Stimulated activated CD4-positive, alpha-beta T cell treated with anti-CD3 and anti-CD28 coated beads, Interleukin-4, amount 100 ng/mL, for 4 hours (primary cell): Measurements from ENCODE around the gene NAV3.
"Not testable (repeated sequence)": the region's sequence is repeated elsewhere in the genome, so short reads cannot be mapped to it uniquely, and the experiment has no call there.

Source experiments
- DNase-seq, 2 experiments: peaks; one replicate each; pipeline ENCODE4 v3.0.0-alpha.2; 2020

Gene NAV3

DNA sequence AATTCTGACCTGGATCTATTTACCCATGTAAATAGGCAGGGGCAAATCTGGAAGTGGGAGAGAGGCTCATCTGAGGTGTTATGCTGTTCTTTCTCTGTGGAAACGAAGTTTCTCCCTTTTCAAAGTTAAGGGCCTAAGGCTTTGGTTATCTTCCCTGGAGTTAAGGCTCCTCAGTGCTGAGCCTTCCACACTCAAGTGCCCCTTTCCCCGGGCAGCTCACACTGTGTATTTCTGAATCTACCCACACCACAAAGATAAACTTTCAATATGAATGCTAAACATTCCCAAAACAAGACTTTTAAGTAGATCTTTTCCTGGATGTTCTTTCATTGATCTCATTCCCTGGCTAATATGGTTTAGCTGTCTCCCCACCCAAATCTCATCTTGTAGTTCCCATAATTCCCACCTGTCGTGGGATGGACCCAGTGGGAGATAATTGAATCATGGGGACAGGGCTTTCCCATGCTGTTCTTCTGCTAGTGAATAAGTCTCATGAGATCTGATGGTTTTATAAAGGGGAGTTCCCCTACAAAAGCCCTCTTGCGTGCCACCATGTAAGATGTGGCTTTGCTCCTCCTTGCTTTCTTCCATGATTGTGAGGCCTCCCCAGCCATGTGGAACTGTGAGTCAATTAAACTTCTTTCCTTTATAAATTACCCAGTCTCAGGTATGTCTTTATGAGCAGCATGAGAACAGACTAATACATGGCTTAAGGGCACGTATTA is 251.1 kb downstream of the NAV3 start:
- DNase-seq: no peak

GRCh38 chr12:78085542-78086182 is 255.0 kb downstream of the NAV3 start:
- no peak for DNase-seq

GRCh38 chr12:78086553-78087362 is 256.1 kb downstream of the NAV3 start:
- DNase-seq: no peak

GRCh38 chr12:78087363-78087675 is 256.6 kb downstream of the NAV3 start:
- DNase-seq: no peak

DNA sequence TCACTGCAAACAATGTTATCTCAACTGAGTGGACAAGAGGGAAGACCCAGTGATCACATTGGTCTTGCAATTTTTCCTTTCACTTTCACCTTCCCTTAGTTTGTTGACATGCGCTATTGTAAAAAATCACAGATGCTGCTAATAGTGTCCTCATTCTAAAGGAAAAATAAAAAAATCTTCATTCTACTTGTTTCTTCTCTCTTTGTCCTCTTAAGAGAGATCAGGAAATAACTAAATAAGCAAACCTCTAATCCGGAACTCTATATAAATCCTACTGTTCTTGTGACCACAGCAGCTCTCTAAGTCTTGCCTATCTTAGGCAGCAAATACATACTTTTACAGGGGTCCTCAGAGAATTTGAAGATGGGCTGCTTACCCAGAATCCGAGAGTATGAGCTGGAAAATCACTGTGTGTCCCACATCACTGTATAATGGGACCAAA is 257.7 kb downstream of the NAV3 start:
- no peak for DNase-seq

- DNase-seq: no peak
These were observed 259.6 kb downstream of the NAV3 start for GRCh38 chr12:78090266-78090665.

DNA sequence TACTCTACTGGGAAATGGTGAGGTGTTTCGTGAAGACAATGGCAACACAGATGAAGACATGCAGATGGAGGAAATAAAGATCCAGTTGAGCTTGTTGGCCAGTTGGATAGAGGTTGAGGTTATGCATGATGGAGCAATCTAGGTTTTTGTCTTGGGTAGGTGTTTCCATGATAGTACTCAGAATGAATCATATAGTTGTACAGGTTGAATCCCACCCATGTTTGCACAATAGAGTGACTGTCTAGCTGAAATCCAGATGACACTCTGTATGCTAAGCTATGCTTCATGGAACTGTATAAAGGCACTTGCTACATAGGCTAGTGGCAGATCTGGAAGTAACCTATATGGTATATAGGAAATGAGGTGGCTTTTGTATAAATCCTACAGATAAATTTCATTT is 264.9 kb downstream of the NAV3 start:
- no peak for DNase-seq

DNA sequence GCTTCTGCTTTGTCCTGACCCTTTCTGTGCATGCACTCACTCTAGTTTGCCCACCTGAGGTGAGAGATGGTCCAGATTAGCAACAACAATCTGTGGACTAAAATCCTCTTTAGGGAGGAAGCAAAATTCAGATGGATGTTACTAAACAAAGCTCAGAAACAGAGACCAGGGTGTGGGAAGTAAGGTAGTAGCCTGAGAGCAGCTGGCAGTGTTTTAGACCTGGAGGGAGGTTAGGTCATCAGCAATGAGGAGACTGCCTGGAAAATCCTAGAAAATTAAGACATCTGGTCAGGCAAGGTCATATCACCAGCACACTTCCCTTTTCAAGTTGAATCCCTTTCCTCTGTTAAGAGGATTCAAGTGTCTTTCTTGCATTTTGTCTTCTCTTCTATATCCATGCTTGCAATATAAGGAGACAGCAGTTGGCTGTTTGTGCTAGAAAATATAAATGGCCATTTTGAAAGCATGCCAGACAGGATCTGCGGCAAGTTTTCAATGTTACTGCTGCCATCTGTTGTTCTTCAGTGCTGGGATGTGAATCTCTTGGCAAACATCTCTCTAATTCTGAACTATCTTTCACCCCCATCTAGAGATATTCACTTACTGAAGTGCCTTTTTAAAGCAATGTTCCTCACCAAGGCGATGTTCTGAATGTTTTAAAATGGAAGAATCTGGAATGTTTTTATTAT is 266.4 kb downstream of the NAV3 start:
- no peak for DNase-seq

GRCh38 chr12:78099806-78100205 is 269.1 kb downstream of the NAV3 start:
- DNase-seq: no peak

- no peak for DNase-seq
These were observed 270.6 kb downstream of the NAV3 start for GRCh38 chr12:78101113-78101876.

DNA sequence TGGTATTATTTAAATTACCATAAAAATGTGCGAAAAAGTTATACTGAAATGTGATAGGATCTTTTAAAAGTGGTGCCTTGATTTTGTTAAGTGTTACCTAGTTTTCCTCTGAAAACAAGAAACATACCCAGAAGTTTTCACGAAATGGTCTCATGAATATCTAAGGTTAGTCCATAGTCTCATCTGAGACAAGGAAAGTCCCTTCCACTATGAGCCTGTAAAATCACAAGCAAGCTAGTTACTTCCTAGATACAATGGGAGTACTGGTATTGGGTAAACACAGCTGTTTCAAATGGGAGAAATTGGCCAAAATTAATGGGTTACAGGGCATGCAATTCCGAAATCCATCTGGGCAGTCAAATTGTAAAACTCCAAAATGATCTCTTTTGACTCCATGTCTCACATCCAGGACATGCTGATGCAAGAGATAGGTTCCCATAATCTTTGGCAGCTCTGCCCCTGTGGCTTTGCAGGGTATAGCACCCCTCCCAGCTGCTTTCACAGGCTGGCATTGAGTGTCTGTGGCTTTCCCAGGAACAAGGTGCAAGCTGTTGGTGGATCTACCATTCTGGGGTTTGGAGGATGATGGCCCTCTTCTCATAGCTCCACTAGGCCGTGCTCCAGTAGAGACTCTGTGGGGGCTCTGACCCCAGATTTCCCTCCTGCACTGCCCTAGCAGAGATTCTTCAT is 271.4 kb downstream of the NAV3 start:
- no peak for DNase-seq

DNA sequence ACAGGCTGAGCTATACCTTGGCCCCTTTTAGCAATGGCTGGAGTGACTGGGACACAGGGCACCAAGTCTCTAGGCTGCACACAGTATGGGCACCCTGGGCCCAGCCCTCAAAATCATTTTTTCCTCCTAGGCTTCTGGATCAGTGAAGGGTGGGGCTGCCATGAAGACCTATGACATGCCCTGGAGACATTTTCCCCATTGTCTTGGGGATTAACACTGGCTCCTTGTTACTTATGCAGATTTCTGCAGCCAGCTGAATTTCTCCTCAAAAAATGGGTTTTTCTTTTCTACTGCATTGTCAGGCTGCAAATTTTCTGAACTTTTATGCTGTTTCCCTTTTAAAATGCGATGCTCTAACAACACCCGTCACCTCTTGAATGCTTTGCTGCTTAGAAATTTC is 272.1 kb downstream of the NAV3 start:
- DNase-seq: not testable (repeated sequence)

DNA sequence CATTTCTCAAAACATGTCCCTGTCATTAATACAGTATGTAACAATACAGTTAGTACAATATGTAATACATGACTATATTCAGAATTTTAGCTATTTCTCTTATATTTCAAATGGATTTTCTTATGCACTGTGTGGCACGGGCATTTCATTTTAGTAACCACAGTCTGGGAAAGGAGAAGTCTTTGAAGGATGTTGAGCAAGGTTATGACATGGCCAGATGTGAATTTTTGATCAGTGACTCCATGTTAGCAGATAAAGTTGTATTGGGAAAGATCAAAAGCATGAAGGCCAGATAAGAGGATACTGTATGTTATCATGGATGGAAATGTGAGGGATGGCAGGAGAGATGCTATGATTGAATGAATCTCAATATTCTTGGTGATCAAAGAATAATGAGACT is 285.2 kb downstream of the NAV3 start:
- no peak for DNase-seq

DNA sequence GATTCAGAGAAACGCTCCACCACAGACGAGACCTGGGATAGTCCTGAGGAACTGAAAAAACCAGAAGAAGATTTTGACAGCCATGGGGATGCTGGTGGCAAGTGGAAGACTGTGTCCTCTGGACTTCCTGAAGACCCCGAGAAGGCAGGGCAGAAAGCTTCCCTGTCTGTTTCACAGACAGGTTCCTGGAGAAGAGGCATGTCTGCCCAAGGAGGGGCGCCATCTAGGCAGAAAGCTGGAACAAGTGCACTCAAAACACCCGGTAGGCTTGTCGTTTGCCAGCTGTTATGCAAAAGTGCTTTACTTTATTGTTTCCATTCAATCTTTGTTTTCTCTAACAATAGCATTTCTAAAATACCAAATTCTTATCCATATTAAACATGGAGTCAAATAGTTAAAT is 287.3 kb downstream of the NAV3 start:
- no peak for DNase-seq

DNA sequence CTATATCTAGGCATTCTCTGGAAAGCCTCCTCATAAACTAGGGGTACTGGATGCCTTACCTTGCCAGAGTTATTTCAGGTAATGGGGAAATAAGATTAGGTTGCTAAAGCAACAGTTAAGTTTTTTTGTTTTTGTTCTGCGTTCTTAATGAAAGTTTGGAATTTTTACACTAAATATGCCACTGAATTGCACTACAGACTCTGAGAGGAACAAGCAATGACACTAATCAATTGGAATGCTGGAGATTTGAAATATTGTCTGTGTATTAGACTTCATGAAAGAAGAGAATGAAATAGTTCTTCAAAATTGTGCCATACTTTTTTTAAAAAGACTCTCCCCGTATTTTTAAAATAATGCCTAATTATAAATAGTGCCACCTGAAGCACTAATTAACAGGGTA is 287.8 kb downstream of the NAV3 start:
- no peak for DNase-seq

DNA sequence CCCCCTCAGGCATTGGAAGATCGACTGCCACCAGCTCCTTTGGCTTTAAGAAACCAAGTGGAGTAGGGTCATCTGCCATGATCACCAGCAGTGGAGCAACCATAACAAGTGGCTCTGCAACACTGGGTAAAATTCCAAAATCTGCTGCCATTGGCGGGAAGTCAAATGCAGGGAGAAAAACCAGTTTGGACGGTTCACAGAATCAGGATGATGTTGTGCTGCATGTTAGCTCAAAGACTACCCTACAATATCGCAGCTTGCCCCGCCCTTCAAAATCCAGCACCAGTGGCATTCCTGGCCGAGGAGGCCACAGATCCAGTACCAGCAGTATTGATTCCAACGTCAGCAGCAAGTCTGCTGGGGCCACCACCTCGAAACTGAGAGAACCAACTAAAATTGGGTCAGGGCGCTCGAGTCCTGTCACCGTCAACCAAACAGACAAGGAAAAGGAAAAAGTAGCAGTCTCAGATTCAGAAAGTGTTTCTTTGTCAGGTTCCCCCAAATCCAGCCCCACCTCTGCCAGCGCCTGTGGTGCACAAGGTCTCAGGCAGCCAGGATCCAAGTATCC is 288.7 kb downstream of the NAV3 start:
- no peak for DNase-seq

GRCh38 chr12:78120306-78120705 is 289.6 kb downstream of the NAV3 start:
- no peak for DNase-seq

GRCh38 chr12:78120866-78121560 is 290.3 kb downstream of the NAV3 start:
- no peak for DNase-seq

DNA sequence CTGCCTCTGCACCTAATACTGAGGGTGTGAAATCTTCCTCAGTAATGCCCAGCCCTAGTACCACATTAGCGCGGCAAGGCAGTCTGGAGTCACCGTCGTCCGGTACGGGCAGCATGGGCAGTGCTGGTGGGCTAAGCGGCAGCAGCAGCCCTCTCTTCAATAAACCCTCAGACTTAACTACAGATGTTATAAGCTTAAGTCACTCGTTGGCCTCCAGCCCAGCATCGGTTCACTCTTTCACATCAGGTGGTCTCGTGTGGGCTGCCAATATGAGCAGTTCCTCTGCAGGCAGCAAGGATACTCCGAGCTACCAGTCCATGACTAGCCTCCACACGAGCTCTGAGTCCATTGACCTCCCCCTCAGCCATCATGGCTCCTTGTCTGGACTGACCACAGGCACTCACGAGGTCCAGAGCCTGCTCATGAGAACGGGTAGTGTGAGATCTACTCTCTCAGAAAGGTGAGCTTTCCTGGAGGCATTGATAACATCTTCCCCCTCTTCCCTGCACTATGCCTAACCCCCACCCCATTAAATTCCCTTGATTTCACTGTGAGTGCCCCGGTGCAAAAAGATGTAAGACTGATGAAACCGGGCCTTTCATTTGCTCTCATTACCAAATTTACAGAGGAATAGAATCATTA is 291.4 kb downstream of the NAV3 start:
- no peak for DNase-seq

DNA sequence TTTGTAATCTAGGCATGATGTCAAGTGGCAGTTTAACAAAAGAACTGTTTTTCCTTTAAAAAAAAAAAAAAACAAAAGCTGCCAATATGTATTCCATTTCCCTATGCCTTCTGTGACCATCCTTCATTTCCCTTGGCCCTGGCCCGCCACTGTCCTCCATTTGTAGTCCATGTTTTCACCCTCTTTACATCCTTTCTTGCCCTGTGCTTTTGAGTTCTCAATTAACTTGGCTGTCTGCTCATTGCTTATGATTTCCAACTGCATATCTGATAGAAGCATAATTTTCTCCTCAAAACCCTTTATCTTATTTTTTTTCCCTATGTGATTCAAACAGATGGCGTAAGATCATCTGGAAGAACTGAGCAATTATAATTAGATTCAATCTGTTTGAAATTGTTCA is 297.5 kb downstream of the NAV3 start:
- no peak for DNase-seq

DNA sequence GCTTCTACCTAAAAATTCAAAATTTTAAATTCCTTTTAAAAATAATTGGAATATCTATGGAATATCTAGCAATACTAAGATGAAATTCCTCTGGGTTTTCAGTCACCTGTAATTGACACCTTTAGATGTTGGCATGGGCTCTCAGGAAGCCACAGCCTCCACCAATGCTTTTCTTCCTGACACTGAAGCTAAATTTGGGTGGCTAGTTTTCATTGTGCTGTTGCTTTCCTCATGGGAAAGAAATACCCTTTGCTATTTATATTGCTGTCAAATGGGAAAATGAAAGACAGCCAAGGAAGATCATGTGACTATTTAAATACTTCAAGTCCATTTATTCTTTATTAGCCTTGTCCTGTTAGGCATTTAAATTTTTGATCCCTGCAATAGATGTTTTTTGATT is 313.0 kb downstream of the NAV3 start:
- DNase-seq: no peak
